ENCODE measurements around the gene DAB2IP.

DNA sequence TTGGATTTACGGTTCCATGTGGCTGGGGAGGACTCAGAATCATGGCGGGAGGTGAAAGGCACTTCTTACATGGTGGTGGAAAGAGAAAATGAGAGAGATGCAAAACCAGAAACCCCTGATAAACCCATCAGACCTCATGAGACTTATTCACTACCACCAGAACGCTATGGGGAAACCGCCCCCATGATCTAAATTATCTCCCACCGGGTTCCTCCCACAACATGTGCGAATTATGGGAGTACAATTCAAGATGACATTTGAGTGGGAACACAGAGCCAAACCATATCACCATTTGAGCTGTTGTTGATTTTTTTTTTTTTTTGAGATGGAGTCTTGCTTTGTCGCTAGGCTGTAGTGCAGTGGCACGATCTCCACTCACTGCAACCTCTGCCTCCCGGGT lies 16.5 kb downstream of the DAB2IP start:
- TF ChIP-seq RAD21 (IDR thresholded peaks at IDR 0.05; ENCODE audit: low read depth) (no peak), POLR2A (IDR thresholded peaks at IDR 0.05; ENCODE audit: borderline replicate concordance, extremely low read depth, insufficient read depth, insufficient read length) (no peak), TCF7L2 (IDR thresholded peaks at IDR 0.05; ENCODE audit: borderline replicate concordance, extremely low read depth, insufficient read depth, insufficient read length) (no peak), FOSL1 (IDR thresholded peaks at IDR 0.05; ENCODE audit: low read depth) (no peak), SIN3A (IDR thresholded peaks at IDR 0.05; ENCODE audit: low read depth) (no peak), ZFX (IDR thresholded peaks at IDR 0.05) (no peak), POLR2AphosphoS5 (IDR thresholded peaks at IDR 0.05; ENCODE audit: low read depth, low read length) (no peak), ZNF274 (IDR thresholded peaks at IDR 0.05; ENCODE audit: low read depth, low read length) (no peak), CEBPB (IDR thresholded peaks at IDR 0.05; ENCODE audit: low read depth) (no peak)
- TF ChIP-seq, protein P1, sequence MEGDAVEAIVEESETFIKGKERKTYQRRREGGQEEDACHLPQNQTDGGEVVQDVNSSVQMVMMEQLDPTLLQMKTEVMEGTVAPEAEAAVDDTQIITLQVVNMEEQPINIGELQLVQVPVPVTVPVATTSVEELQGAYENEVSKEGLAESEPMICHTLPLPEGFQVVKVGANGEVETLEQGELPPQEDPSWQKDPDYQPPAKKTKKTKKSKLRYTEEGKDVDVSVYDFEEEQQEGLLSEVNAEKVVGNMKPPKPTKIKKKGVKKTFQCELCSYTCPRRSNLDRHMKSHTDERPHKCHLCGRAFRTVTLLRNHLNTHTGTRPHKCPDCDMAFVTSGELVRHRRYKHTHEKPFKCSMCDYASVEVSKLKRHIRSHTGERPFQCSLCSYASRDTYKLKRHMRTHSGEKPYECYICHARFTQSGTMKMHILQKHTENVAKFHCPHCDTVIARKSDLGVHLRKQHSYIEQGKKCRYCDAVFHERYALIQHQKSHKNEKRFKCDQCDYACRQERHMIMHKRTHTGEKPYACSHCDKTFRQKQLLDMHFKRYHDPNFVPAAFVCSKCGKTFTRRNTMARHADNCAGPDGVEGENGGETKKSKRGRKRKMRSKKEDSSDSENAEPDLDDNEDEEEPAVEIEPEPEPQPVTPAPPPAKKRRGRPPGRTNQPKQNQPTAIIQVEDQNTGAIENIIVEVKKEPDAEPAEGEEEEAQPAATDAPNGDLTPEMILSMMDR (IDR thresholded peaks at IDR 0.05 in 2 of 3, conservative IDR thresholded peaks at IDR 0.05 in 1 of 3; ENCODE audit: borderline replicate concordance in 1 of 3, insufficient read depth in 1 of 3, low read depth in 2 of 3, low read length in 2 of 3) = no peak
- TF ChIP-seq, protein P2, sequence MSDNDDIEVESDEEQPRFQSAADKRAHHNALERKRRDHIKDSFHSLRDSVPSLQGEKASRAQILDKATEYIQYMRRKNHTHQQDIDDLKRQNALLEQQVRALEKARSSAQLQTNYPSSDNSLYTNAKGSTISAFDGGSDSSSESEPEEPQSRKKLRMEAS (IDR thresholded peaks at IDR 0.05) = no peak
- TF ChIP-seq, protein P3, sequence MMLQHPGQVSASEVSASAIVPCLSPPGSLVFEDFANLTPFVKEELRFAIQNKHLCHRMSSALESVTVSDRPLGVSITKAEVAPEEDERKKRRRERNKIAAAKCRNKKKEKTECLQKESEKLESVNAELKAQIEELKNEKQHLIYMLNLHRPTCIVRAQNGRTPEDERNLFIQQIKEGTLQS (IDR thresholded peaks at IDR 0.05) = no peak
- TF ChIP-seq, protein P4, sequence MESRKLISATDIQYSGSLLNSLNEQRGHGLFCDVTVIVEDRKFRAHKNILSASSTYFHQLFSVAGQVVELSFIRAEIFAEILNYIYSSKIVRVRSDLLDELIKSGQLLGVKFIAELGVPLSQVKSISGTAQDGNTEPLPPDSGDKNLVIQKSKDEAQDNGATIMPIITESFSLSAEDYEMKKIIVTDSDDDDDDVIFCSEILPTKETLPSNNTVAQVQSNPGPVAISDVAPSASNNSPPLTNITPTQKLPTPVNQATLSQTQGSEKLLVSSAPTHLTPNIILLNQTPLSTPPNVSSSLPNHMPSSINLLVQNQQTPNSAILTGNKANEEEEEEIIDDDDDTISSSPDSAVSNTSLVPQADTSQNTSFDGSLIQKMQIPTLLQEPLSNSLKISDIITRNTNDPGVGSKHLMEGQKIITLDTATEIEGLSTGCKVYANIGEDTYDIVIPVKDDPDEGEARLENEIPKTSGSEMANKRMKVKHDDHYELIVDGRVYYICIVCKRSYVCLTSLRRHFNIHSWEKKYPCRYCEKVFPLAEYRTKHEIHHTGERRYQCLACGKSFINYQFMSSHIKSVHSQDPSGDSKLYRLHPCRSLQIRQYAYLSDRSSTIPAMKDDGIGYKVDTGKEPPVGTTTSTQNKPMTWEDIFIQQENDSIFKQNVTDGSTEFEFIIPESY (IDR thresholded peaks at IDR 0.05; ENCODE audit: extremely low read depth, insufficient replicate concordance, low read length) = no peak

All from HCT116 (cell line).